PC-9 (cell line): Measurements from ENCODE around the gene DCHS1.

Experiments used
- EZH2 ChIP-seq: fragments of 200-600 bp; sonication (generic); IDR thresholded peaks from 2 replicates; pipeline ENCODE4 v1.8.0; 2017; ENCODE audit warnings: antibody characterized with exemption, low read depth
- TF ChIP-seq, protein P1 (sequence below): fragments of 200-600 bp; sonication (generic); conservative IDR thresholded peaks from 2 replicates; pipeline ENCODE4 v1.6.1; 2017; ENCODE audit warnings: mixed run types, antibody characterized with exemption, mild to moderate bottlenecking, moderate library complexity

DNA sequence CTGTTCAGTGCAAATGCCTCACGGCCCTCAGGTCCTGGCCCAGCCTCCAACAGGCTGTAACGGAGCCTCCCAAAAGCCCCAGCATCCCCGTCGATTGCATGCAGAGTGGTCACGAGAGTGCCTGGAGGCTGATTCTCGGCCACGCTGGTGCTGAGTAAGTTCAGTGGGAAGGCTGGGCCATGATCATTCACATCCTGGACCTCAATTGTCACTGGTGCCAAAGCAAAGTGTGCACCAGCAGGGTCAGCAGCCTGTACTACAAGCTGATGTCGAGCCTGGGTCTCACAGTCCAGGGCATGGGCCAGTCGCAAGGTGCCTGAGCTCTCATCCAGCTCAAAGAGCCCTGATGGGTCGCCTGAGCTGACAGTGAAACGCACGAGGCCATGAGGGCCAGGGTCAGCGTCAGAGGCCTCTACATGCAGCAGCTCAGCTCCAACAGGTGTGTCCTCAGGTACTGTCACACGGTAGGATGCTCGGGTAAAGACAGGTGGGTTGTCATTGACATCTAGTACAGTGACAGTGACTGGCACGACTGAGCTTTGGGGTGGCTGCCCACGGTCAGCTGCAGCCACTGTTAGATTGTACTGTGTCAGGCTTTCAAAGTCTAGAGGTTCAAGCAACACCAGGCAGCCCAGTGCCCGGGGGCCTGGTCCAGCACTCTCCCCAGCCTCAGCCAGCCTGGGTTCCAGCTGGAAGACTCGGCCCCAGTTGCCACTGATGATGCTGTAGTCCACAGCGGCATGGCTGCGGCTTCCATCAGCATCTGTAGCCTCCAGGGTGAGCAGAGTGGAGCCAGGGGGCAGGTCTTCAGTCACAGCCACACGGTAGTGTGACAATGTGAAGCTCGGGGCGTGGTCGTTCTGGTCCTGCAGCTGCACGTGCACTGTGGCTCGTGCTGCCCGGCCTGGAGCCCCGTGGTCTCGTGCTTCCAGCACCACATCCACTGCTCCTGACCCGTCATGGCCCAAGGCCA lies 31.9 kb downstream of the DCHS1 start:
- TF ChIP-seq, protein P1, sequence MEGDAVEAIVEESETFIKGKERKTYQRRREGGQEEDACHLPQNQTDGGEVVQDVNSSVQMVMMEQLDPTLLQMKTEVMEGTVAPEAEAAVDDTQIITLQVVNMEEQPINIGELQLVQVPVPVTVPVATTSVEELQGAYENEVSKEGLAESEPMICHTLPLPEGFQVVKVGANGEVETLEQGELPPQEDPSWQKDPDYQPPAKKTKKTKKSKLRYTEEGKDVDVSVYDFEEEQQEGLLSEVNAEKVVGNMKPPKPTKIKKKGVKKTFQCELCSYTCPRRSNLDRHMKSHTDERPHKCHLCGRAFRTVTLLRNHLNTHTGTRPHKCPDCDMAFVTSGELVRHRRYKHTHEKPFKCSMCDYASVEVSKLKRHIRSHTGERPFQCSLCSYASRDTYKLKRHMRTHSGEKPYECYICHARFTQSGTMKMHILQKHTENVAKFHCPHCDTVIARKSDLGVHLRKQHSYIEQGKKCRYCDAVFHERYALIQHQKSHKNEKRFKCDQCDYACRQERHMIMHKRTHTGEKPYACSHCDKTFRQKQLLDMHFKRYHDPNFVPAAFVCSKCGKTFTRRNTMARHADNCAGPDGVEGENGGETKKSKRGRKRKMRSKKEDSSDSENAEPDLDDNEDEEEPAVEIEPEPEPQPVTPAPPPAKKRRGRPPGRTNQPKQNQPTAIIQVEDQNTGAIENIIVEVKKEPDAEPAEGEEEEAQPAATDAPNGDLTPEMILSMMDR = no peak
- TF ChIP-seq EZH2 = no peak
